ENCODE measurements around the gene SPATA2L. TPM values are rescaled to one million over a fixed set of nuclear protein-coding genes. Genes with fewer than 3 reads are reported as not detected.

The SPATA2L gene
- total RNA-seq, 1 donor from 2014 or later, result 2.3 TPM

DNA sequence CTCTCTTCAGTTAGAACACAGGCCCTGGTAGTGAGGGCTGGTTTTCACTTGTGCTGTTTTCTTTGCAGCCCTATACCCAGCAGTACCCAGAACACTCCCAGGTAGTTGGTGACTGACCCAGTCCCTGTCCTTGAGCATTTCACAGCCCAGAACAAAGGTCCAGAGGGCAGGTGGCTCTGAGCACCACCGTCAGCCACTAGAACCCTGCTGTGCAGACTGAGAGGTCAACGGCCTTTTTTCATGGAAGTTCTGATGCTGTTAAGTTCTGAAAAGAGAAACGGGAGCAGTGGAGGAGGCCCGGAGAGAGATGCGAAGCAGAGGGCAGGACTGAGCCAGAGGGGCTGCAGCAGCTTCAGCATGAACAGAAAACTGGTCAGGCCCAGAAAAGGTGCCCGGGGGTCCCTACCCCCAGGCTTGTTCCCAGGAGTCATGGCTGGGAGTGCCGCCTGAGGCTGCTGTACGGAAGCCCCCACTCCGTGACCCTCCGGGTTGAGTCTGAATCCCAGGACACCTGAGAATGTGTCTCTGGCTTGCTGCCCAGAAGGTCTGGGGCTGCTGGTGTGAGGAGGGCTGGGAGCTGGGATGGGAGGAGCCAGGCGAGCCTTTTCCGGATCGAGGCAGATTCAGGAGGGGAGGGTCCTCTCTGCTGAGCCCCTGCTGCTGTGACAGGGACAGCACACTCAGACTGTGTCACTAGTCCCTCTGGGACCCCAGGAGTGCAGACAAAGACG lies 28.5 kb upstream of the SPATA2L start:
- DNase-seq, result no peak
- intact Hi-C loops (cut with micrococcal nuclease), result no loop called here
- ATAC-seq, result peak; percentile 42

DNA sequence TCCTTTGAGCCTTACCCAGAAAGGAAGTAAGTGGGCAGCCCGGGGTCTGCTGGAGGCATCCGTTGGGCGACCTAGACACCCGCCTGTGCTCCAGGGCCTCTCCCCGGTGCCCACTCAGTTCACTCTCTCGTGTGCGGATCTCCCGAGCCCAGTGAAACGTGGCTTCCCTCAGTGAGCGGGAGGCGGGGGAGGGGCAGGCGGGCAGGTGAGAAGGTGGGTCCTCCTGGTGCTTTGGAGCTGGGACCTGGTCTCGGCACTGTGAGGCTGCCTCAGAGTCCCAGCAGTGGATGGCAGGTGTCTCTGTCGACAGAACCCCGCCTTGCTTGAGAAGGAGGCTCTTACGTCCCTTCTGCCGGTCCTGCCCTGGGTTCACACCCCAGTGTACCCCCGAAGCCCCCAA lies 27.8 kb upstream of the SPATA2L start:
- intact Hi-C loops (cut with micrococcal nuclease), result no loop called here
- DNase-seq, result no peak
- ATAC-seq, result no peak

DNA sequence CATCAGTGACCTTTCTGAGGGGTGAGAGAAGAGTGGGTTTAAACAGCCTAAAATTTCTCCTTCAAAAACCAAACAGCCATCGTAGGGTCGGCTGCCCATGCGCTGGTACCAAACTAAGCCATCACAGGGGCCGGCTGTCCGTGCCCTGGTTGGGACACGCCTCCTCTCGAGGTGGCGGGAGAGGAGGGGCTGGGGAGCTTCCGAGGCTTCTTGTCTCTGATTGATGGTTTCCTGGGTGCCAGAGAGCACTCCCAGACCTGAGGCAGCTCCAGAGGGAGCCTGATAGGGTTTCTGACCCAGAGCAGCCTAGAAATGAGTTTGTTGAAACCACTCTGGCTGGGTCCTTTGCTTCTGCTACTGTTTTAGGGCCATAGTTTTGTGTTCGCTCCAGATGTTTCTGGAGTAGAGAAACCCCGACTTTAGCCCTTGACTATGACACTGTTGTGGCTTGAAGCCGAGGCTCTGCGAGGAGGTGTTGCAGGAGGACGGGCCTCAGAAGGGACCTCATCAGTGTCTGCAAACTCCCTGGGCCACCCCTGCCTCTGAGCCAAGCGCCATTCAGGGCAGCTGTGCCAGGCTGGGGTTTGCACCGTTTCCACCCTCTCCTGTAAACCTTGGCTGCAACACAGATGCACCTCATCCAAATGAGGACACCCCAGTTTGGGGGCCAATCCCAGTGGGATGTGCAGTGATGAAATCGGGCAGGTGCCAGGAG lies 26.1 kb upstream of the SPATA2L start:
- no peak for ATAC-seq
- intact Hi-C loops (cut with micrococcal nuclease), result no loop called here
- DNase-seq, result no peak

DNA sequence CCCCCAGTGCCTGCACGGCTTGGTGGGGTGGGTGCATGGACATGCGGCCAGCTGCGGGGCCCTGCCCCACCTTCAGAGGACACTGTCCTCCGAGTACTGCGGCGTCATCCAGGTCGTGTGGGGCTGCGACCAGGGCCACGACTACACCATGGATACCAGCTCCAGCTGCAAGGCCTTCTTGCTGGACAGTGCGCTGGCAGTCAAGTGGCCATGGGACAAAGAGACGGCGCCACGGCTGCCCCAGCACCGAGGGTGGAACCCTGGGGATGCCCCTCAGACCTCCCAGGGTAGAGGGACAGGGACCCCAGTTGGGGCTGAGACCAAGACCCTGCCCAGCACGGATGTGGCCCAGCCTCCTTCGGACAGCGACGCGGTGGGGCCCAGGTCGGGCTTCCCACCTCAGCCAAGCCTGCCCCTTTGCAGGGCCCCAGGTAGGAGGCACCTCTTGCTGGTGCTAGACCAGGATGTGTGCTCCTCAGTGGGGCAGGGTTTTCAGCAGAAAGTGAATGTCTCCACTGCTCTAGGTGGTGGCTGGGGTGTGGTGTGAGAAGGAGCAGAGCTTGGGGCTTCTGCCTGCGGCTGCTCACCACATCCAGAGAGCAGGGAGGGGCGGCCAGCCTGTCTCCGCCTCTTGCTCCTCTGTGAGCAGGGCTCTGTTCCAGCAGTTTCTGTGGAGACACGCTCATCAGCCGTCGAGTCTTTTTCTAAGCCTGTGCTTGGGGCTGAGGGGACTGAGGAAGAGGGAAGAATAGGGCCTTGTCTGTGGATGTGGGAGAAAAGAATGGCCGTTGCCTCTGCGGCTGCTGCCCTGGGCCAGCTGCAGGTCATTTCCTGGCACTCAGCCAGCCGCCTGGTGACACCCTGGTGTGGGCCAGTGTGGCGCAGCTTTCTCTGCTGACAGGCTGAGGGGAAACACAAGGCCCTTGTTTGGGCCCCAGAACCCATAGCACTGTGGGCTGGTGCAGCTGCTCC lies 22.1 kb upstream of the SPATA2L start:
- DNase-seq (peak; percentile 82), ATAC-seq (no peak)
- intact Hi-C loops (cut with micrococcal nuclease), result no loop called here

DNA sequence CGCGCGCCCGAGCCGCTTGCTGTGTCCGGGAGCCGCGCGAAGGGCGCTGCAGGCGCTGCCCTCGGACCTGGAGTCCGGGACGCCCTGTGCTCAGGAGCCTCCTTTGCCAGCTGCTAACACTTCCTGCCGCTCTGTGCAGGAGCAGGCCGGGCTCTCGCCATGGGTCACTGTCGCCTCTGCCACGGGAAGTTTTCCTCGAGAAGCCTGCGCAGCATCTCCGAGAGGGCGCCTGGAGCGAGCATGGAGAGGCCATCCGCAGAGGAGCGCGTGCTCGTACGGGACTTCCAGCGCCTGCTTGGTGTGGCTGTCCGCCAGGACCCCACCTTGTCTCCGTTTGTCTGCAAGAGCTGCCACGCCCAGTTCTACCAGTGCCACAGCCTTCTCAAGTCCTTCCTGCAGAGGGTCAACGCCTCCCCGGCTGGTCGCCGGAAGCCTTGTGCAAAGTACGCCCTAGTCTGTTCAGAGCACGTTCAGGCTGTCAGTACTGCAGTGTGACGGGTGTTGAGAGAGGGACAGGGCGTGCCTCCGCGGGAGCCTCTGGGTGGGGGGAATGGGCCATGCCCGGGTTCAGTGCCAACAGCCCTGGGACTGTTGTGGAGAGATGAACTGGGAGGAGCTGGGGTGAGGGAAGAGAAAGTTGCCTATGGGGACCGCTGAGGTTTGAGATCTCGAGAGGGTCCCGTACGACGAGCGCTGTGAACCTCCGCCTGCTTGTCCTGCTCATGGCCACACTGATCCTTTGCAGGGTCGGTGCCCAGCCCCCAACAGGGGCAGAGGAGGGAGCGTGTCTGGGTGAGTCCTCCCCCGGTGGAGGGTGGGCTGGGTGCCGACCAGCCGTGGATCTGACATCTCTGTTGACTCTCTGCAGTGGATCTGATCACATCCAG lies 21.1 kb upstream of the SPATA2L start:
- peak; percentile 83 for DNase-seq
- ATAC-seq, result peak; percentile 34
- intact Hi-C loops (cut with micrococcal nuclease), result no loop called here

DNA sequence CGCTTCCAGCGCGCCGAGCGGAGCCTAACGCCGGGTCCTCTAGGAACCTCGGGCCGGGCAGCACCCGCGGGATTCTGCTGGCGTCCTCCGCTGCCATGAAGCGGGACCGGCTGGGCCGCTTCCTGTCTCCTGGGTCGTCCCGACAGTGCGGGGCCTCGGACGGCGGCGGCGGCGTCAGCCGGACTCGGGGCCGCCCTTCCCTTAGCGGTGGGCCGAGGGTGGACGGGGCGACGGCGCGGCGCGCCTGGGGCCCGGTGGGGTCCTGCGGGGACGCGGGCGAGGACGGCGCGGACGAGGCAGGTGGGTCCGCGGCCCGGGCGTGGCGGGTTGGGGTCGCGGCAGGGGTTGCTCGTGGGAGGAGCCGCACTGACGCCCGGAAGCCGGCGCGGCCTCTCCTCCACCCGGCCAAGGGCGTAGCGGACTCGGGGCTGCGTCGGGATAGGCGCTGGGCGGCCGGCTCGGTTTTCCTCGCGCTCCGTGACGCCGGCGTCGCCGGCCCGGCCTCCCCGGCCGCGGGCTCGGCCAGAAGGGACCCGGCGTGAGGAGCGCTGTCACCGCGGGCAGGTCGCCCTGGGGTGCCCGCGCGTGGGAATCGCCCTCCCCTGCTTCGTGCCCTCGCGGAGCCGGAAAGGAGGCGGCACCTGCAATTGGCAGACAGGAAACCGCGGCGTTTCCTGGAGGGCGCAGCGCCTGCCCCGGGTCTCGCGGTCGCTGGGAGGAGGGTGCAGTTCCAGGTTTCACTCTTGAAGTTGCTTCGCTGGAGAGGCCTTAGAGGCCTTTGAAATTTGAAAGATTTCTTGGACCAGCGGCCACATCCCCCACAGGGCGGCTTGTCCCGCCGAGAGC lies 20.3 kb upstream of the SPATA2L start:
- DNase-seq (peak; percentile 80), ATAC-seq (peak; percentile 23)
- intact Hi-C loops (cut with micrococcal nuclease), result no loop called here

DNA sequence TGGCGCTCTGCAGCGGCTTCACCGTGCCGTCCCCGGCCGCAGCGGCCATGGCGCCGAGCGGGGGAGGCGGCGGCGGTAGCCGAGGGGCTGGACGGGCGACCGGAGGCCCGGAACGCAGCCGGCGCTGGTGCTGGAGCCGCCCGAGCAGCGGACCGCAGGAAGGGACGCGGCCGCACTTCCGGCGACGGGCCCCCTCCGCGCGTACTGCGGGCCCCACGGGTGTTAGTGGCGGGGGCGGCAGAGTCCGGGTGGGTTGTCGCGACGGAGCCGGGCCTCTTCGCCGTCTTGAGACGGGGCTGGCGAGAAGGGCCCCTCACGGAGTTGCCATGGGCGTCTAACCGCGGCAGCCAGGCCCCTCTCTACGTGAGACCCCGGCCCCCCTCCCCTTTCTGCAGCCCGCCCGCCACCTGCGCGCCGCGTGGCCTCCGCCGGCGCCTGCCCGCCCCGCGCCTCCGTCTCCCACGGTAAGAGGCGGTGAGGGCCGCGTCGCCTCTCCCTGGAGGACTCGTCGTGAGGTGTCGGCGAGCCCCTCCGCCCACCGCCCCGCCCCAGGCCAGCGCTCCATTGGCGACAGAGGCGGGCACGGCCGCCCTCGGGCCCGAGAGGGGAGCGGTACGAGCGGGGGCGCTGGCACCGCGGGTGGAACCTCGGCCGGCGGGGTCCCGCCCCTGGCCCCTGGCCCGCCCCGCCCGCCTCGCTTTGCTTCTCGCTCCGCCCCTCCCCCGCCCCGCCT lies 19.5 kb upstream of the SPATA2L start, which contains the start of the genes VPS9D1 and ZNF276:
TSS of gene VPS9D1 (minus strand) at position 86 of the 733 bp plus-strand sequence. CDS start at position 49, 37 bp downstream.
TSS of gene ZNF276 (plus strand) at position 725 of the 733 bp plus-strand sequence. CDS start 104 bp downstream, outside the sequence.
- peak; percentile 94 for DNase-seq
- intact Hi-C loops (cut with micrococcal nuclease), result no loop called here
- peak; percentile 85 for ATAC-seq

DNA sequence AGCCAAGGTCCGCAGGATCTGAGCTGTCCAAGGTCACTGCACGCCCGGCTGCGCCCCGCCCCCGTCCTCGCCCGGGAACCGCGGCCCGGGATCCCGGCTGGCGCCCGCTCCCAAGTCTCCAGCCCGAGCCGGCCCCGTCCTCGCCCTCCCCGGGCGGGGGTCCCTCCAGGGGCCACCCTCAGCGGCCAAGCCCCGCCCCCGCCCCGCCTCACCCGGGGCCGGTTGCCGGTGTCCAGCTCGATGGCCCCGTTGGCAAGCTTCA lies 19.0 kb upstream of the SPATA2L start:
- DNase-seq (peak; percentile 78), ATAC-seq (peak; percentile 43)
- intact Hi-C loops (cut with micrococcal nuclease), result no loop called here

DNA sequence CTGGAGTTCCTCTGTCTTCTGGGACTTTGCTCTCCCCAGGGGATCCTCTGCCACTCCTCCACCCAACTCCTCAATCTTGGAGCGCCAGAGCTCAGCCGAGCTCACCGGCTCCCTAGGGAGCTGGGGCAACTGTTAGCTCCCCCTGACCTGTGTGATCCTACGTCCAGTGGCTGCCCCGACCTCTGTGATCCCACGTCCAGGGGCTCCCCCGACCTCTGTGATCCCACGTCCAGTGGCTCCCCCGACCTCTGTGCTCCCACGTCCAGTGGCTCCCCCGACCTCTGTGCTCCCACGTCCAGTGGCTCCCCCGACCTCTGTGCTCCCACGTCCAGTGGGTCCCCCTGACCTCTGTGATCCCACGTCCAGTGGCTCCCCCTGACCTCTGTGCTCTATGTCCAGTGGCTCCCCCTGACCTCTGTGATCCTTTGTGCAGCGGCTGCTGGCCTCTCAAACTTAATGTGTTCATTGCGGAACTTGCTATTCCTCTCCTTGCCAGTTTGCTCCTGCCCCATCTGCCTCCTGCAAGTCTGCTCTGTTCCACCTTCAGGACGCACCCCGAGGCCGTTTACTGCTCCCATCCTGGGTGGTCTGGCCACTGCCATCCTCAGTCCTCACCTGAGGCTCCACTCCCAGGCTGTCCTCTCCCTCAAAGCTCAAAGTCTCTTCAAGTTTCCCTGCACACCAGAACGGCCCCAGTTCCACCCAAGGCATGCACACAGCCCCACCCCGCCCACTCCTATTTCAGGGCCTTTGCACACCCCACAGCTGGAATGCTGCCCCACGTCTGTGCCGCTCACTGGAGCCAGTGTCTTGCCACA lies 16.4 kb upstream of the SPATA2L start:
- ATAC-seq (no peak), DNase-seq (no peak)
- intact Hi-C loops (cut with micrococcal nuclease), result no loop called here

DNA sequence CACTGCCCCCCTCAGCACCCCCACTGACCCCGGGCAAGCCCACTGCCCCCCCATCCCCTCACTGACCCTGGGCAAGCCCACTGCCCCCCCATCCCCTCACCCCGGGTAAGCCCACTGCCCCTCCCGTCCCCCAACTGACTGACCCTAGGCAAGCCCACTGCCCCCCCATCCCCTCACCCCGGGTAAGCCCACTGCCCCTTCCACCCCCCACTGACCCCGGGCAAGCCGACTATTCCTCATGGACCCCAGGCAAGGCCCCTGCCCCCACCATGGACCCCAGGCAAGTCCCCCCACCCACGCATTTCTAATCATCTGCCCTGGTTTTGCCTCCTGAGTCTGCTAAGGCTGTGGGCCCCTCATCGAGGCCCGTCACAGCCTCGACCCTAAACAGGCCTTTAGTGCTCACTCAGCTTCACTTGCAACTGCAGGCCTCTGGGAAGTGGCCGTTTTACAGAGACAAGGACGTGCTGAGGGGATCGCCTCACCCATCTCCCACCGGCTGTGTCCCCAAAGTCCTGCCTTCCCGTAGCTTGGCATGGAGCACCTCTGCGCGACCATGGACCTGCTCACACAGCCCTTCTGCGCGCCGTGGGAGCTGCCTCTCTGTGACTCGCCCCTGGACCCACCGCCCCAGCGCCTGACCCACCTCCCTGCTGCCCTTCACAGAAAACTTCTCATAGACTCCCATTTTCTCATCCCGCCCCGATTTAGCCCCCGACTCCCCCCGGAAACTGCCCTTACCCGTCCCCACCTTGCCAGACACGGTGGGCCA lies 15.6 kb upstream of the SPATA2L start:
- intact Hi-C loops (cut with micrococcal nuclease), result no loop called here
- ATAC-seq (no peak), DNase-seq (no peak)

DNA sequence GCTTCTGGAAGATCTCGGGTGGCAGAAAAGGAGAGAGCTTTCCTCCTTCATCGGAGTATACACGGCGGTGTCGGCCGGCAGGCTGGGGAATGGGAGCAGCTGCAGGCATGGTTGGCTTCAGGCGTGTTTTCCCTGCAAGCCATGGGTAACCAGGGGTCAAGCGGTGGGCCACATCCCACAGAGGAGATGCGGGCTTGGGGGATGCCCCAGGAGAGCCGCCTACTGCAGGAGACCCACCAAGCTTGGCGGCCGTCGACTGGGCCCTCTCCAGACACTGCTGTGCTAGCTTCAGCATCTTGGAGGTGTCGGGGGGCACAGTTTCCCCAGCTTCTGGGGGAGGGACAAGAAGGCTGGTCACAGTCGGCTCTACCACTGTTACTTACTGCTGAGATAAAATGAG lies 15.0 kb upstream of the SPATA2L start:
- DNase-seq, result no peak

DNA sequence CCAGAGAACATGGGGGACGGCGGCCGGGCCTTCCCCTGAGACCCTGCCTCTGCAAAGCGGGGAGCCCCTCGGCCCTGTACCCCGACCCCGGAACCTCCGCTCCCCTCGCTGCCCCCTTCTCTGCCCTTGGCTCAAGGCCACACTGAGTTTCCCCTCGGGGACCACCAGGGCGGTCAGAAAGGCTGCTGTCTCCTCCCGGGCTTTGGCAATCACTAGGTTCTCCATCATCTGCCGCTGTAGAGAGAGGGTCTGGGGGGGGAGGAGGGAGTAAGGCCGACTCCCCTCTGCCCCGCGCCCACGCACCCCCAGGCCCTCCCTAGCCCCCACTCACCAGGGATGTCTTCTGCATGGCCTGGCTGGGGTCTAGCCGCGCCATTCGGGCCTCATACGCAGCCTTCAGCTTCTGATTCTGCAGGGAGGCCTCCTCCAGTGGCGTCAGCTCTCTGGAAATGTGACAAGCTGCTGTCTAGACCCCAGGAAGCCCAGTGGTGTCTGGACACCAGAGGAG lies 10.8 kb upstream of the SPATA2L start:
- DNase-seq, result no peak
- intact Hi-C loops (cut with micrococcal nuclease), result no loop called here
- no peak for ATAC-seq

More for the DNA sequence above, 15.0 kb upstream of the SPATA2L start:
- no peak for ATAC-seq
- intact Hi-C loops (cut with micrococcal nuclease), result no loop called here

DNA sequence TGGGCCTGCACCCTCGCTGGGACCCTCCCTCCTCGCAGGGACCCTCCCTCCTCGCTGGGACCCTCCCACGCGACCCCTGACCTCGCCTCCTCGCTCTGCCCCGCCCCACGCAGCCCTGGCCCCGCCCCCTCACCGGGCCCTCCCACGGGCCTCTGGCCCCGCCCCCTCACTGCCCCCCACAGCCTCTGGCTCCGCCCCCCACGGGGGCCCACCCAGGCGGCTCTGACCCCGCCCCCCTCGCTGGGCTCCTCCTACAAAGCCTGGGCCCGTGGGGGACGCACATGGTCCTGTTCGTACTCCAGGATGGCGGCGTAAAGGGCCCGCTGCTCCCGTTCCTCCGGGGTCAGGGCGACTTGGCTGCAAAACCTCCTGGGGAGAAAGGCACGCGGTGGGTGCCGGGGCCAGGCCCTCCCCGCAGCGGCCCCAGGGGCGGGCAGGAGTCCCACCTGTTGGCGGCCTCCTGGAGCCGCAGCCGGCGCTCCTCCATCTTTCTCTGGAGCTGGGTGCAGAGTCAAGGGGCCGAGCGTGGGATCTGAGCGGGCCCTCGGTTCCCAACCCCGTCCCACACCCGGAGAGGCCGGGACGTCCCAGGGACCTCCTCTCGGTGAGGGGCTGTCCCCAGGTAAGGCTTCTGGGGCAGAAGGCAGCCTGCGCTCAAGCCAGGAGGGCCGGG lies 10.2 kb upstream of the SPATA2L start:
- peak; percentile 48 for ATAC-seq
- intact Hi-C loops (cut with micrococcal nuclease), result no loop called here
- DNase-seq, result peak; percentile 58

DNA sequence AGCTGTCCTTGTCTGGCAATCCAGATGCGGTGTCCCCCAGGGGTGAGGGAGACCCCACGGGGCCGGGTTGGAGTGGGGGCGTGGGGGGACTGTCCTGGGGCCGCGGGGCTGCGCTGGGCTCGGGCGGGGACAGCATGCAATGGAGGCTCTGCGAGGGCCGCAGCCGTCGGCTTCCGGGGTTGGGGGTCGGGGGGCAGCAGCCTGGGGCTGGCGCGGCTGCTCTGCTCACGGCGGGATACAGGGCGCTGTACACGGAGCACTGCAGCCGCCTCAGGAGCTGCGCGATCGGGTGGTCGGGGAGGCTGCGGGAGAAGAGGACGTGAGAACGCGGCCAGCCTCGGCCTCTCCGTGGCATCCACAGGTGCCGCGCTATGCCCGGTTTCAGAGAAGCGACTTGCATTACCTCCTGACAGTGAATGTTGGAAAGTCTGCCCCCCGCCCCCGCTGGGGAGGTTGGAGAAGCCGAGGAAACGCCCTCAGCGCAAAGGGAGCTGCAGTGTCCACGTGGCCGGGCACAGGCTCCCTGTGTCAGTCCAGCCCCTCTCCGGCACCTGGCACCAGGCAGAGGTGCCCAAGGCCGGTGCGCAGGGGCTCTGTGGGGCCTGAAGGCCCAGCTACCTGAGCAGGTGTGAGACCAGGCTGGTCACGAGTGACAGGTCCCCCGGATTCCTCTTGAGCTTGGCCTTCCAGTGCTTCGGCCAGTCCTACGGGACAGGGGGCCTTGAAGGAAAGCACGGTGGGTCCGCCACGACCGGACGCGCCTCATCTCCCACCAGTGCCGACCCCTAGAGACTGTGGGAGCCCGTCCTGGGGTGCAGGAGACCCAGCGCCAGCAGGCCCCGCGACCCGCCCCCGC lies 9.4 kb upstream of the SPATA2L start:
- DNase-seq (no peak), ATAC-seq (no peak)
- intact Hi-C loops (cut with micrococcal nuclease), result no loop called here
